GM12878 (cell line): Measurements from ENCODE around the gene VN1R2. TPM values are rescaled to one million over a fixed set of nuclear protein-coding genes. Genes with fewer than 3 reads are reported as not detected.

ENCODE experiments used
- ATAC-seq: fragments of 200-7000 bp; cut with Tn5 transposase; 3 replicates; pipeline ENCODE4 v1.9.1; 2020; ENCODE audit warnings: mild to moderate bottlenecking, moderate library complexity
- BruUV-seq: library from RNA; stranded (reverse); fragments of 400-500 nt; replicated peaks from 2 replicates; lab custom pipeline; 2021; lab: Mats Ljungman, UMichigan
- CTCF ChIA-PET: fragments of 300-600 bp; sonication (Branson Sonifier 250); formaldehyde crosslinking; extraction: SDS; loops from one replicate; lab custom pipeline; 2021; ENCODE audit warnings: inconsistent platforms; lab: Yijun Ruan, JAX
- POLR2A ChIA-PET: fragments of 350-600 bp; formaldehyde crosslinking; extraction: SDS; loops from one replicate; lab custom pipeline; 2021; ENCODE audit warnings: inconsistent platforms; lab: Charles Lee
- RAD21 ChIA-PET: fragments of 300-600 bp; sonication (Branson Sonifier 250); formaldehyde crosslinking; loops from one replicate; lab custom pipeline; 2023; ENCODE audit warnings: antibody characterized with exemption; ENCODE audit not compliant: unreplicated experiment; lab: Charles Lee
- SMC1A ChIA-PET: fragments of 300-600 bp; sonication (Branson Sonifier 250); formaldehyde crosslinking; loops from one replicate; lab custom pipeline; 2023; ENCODE audit not compliant: unreplicated experiment, uncharacterized antibody; lab: Charles Lee
- DNase-seq: peaks from one replicate; pipeline ENCODE4 v3.0.0-alpha.2; 2011; ENCODE audit warnings: low read depth, low spot score
- FAIRE-seq: peaks from 3 replicates; lab custom pipeline; 2011; peaks lifted over from hg19 to GRCh38; lab: Jason Lieb, UNC
- H2AFZ ChIP-seq: 2 replicates; pipeline ENCODE4 v1.6.0; 2011; ENCODE audit warnings: low read depth, low read length, control low read depth; ENCODE audit not compliant: control insufficient read depth
- H3K27ac ChIP-seq: 2 replicates; pipeline ENCODE4 v1.5.1; 2011; ENCODE audit warnings: control low read depth; ENCODE audit not compliant: control insufficient read depth, insufficient read depth
- H3K27me3 ChIP-seq, 2 experiments: replicated peaks in 1 of 2; 2 replicates each; pipeline versions ENCODE4 v1.6.0 to v1.6.1; 2011; ENCODE audit warnings: low read length in 1 of 2; ENCODE audit not compliant: control insufficient read depth in 2 of 2, insufficient read depth in 2 of 2
- H3K36me3 ChIP-seq, 2 experiments: 2 replicates each; pipeline ENCODE4 v1.5.1; 2011; ENCODE audit warnings: low read length in 1 of 2; ENCODE audit not compliant: control insufficient read depth in 2 of 2, insufficient read depth in 2 of 2
- H3K4me1 ChIP-seq: 2 replicates; pipeline ENCODE4 v1.6.1; 2011; ENCODE audit warnings: mild to moderate bottlenecking, low read length, moderate library complexity, mixed read lengths; ENCODE audit not compliant: control insufficient read depth, insufficient read depth
- H3K4me2 ChIP-seq: 2 replicates; pipeline ENCODE4 v1.6.0; 2011; ENCODE audit warnings: control low read depth; ENCODE audit not compliant: control insufficient read depth, insufficient read depth
- H3K4me3 ChIP-seq: fragments of 200-600 bp; sonication (generic); 2 replicates; pipeline ENCODE4 v1.5.1; 2016
- H3K79me2 ChIP-seq: 2 replicates; pipeline ENCODE4 v1.6.0; 2011; ENCODE audit warnings: low read length; ENCODE audit not compliant: control insufficient read depth, insufficient read depth
- H3K9ac ChIP-seq: 2 replicates; pipeline ENCODE4 v1.8.0; 2011; ENCODE audit warnings: low read length, control low read depth, mixed read lengths; ENCODE audit not compliant: control insufficient read depth, insufficient read depth
- H3K9me3 ChIP-seq: replicated peaks from 3 replicates; pipeline ENCODE4 v1.5.1; 2011; ENCODE audit warnings: mild to moderate bottlenecking, low read length; ENCODE audit not compliant: control insufficient read depth, insufficient read depth
- H4K20me1 ChIP-seq: 2 replicates; pipeline ENCODE4 v1.6.0; 2011; ENCODE audit not compliant: control insufficient read depth, insufficient read depth
- EGR1 ChIP-seq, 2 experiments: IDR thresholded peaks; 1 replicate in 1 of 2; 2 replicates in 1 of 2; pipeline ENCODE4 v1.6.1; 2011 to 2012; ENCODE audit warnings: low read depth in 2 of 2, low read length in 2 of 2, borderline replicate concordance in 1 of 2, mild to moderate bottlenecking in 1 of 2, moderate library complexity in 1 of 2
- NFXL1 ChIP-seq: fragments of 450-650 bp; IDR thresholded peaks from 2 replicates; pipeline ENCODE4 v1.6.1; 2017; ENCODE audit warnings: antibody characterized with exemption, mild to moderate bottlenecking, borderline replicate concordance
- PBX3 ChIP-seq: IDR thresholded peaks from 2 replicates; pipeline ENCODE4 v1.6.1; 2011; ENCODE audit warnings: mild to moderate bottlenecking, low read depth, low read length, moderate library complexity; ENCODE audit not compliant: insufficient replicate concordance
- SPI1 ChIP-seq: IDR thresholded peaks from 2 replicates; pipeline ENCODE4 v1.6.1; 2011; ENCODE audit warnings: low read depth, mild to moderate bottlenecking, low read length, moderate library complexity, borderline replicate concordance; ENCODE audit not compliant: insufficient read depth
- STAT1 ChIP-seq: fragments of 450-650 bp; conservative IDR thresholded peaks from 2 replicates; pipeline ENCODE4 v1.6.1; 2014; ENCODE audit warnings: antibody characterized with exemption, mild to moderate bottlenecking
- YY1 ChIP-seq: IDR thresholded peaks from 2 replicates; pipeline ENCODE4 v1.6.1; 2011; ENCODE audit warnings: low read depth, mild to moderate bottlenecking, low read length
- ZBTB11 ChIP-seq: fragments of 450-650 bp; formaldehyde crosslinking; IDR thresholded peaks from 2 replicates; pipeline ENCODE4 v1.5.0; 2022; ENCODE audit warnings: mild to moderate bottlenecking, missing genetic modification characterization
- WGBS: methylation state at CpG from one replicate; pipeline ENCODE4 v1.1.6; 2016; ENCODE audit warnings: low lambda C conversion rate; ENCODE audit not compliant: insufficient replicate concordance, insufficient coverage; ENCODE audit errors: missing lambda C conversion rate; 5-methylcytosine and 5-hydroxymethylcytosine counted together
- in situ Hi-C: fragments of 300-500 bp; cut with MboI; formaldehyde crosslinking; loops from 9 replicates; pipeline ENCODE4 v1.14.3; 2018; ENCODE audit warnings: mixed read lengths
- intact Hi-C: fragments of 100-400 bp; cut with micrococcal nuclease; formaldehyde crosslinking; loops from one replicate; pipeline ENCODE4 v1.14.2; 2022; ENCODE audit not compliant: unreplicated experiment
- polyA plus RNA-seq, 11 experiments: library from polyadenylated mRNA; depleted of rRNA in 4 of 11; unstranded in 6 of 11; stranded (reverse) in 5 of 11; fragments of >200 nt; fragmentation: Nextera tagmentation in 4 of 11; fragmentation: Illumina TruSeq in 1 of 11; extraction: Ambion mirVana in 4 of 11; extraction: Trizol in 1 of 11; gene quantifications; 1 replicate in 1 of 11; 2 replicates in 10 of 11; pipeline versions ENCODE4 v1.2.1 to v1.2.3, GENCODE V29; 2011 to 2016; ENCODE audit warnings: inconsistent platforms in 2 of 11, missing spikeins in 2 of 11, low read depth in 1 of 11
- total RNA-seq, 4 experiments: library from RNA; depleted of rRNA in 3 of 4; stranded (reverse); fragments of >200 nt in 3 of 4; fragmentation: Illumina TruSeq in 1 of 4; extraction: Trizol in 1 of 4; gene quantifications; 2 replicates each; pipeline versions ENCODE4 v1.2.1 to v1.2.3, GENCODE V29; 2013 to 2021
- TF ChIP-seq, protein P1 (sequence below): fragments of 450-650 bp; IDR thresholded peaks from 2 replicates; pipeline ENCODE4 v1.6.1; 2016; ENCODE audit warnings: mild to moderate bottlenecking

VN1R2 gene
- total and polyA plus RNA-seq, 10 of the 15 experiments (the other 5 are each of a cell fraction or from before 2014, with no cell fraction given) = not detected

DNA sequence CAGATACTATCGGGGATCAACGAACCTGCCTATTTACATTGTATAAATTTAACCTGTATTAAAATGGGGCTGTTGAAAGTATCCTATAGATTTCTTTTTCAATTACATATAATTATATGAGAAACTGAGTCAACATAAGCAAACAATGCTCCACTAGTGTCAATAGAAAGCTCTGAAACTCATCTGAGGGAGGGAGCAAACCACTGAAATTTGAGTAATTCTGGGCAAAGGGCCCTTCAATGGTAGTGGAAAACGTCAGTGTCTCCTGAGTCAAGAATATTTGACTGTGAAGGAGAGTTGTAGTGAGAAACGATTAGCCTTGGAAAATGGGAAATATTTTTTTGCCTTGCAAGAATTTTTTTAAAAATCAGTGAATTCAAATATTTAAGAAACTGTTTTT, 27.0 kb downstream of the VN1R2 start:
- no peak for ATAC-seq
- no peak for TF ChIP-seq NFXL1
- no peak for TF ChIP-seq EGR1 (IDR thresholded peaks at IDR 0.05; ENCODE audit: borderline replicate concordance in 1 of 2, low read depth in 2 of 2, low read length in 2 of 2)
- no peak for TF ChIP-seq PBX3
- TF ChIP-seq SPI1 = no peak
- TF ChIP-seq, protein P1, sequence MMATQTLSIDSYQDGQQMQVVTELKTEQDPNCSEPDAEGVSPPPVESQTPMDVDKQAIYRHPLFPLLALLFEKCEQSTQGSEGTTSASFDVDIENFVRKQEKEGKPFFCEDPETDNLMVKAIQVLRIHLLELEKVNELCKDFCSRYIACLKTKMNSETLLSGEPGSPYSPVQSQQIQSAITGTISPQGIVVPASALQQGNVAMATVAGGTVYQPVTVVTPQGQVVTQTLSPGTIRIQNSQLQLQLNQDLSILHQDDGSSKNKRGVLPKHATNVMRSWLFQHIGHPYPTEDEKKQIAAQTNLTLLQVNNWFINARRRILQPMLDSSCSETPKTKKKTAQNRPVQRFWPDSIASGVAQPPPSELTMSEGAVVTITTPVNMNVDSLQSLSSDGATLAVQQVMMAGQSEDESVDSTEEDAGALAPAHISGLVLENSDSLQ = no peak
- TF ChIP-seq STAT1 = no peak
- TF ChIP-seq YY1 = no peak
- no peak for TF ChIP-seq ZBTB11 (CRISPR knock-in tag)
- TF ChIP-seq, all 136 proteins: peak for 0
- Histone ChIP-seq H2AFZ (no peak overlapping the region), H3K36me3 (no peaks in the 10 kb centered on the region), H3K79me2 (no peaks in the 10 kb centered on the region), H3K27ac (no peak overlapping the region), H3K4me1 (no peaks in the 10 kb centered on the region), H4K20me1 (no peaks in the 10 kb centered on the region), H3K9me3 (no peaks in the 10 kb centered on the region; the same call in 2 of the 3 replicates), H3K9ac (no peak overlapping the region), H3K4me3 (no peak overlapping the region), H3K27me3 (no peaks in the 10 kb centered on the region), H3K4me2 (no peak overlapping the region)
- ChIA-PET RAD21 (no interaction called here), POLR2A (no interaction called here), SMC1A (interaction anchor here (0.6 kb wide), 1 partner anchor 358 kb away, joined by 3 read pairs; no protein-coding TSS in a partner anchor), CTCF (interaction anchor here (1.3 kb wide), 1 partner anchor 10 kb away, joined by 4 read pairs; no protein-coding TSS in a partner anchor)
- no TSS peak for BruUV-seq
- intact Hi-C loops (no loop called here), in situ Hi-C loops (no loop called here)
- FAIRE-seq (no peak), DNase-seq (no peak)
- 35% methylated on average over 4 of the region's 4 CpGs for WGBS
